Stimulated activated CD8-positive, alpha-beta memory T cell treated with anti-CD3 and anti-CD28 coated beads, Interleukin-15, amount 100 ng/mL, for 48 hours (primary cell): ENCODE results near the gene TEX14.
A peak's percentile ranks its signal among the peaks of the same experiment; 100 is the strongest.
"Not testable (repeated sequence)": the region's sequence is repeated elsewhere in the genome, so short reads cannot be mapped to it uniquely, and the experiment has no call there.

ENCODE experiments used
- DNase-seq, 2 donors: peaks; one replicate each; pipeline ENCODE4 v3.0.0-alpha.2; 2020; ENCODE audit warnings: low read depth in 2 of 2

TEX14 gene

DNA sequence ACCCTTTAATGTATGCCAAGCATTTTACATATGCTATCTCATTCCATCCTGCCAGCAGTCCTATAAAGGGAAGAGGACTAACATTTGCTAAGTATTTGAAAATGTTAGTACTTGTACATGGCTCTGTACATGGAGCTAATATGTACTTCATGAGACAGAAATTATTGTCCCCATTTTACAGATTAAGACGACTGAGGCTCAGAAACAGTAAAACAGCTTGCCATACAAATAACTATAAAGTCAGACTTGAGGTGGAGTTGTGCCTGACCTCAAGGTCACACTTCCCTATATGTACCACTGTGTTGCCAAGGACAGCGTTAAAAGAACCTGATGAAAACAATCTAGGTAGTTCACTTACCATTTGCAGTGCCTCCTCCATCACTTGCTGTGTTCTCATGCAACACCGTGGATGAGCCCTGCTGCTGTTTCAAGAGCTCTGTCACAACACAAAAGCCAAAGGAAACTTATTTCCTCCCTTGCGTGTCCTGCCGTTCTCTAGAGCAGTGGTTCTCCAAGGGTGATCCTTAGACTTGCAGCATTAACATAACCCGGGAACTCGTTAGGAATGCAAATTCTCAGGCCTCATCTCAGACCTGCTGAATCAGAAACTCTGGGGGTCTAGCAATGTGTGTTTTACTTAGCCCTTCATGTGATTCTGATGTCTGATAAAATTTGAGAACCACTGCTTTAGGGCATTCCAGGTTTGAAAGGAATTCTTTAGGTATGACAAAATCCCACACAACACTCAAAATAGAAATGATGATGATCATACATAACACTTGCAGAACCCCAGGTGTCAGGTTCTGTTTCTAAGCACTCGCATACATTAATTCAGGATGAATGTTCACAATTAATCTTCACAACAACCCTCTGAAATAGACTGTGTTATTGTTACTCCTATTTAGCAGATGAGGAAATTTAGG is 126.2 kb downstream of the TEX14 start:
- DNase-seq: no peak

DNA sequence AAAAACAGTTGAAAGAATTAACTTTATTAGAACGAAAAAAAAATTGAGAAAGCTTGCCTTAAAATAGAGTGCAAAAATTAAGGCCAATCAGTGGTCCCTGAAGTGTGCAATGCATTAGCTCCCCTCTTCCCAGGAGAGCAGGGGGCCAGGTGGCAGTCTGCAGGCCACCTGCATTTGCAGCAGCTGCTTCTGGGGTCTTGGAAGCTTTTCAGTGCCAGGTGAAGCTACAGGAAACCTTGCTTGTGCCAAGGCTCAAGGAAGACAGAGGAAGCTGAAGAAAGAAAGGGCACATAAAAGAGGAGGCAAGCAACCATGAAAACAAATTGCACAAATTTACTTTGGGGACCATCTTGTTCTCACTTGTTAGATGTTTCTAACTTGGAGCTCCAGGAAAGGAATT is 126.9 kb downstream of the TEX14 start:
- no peak for DNase-seq

DNA sequence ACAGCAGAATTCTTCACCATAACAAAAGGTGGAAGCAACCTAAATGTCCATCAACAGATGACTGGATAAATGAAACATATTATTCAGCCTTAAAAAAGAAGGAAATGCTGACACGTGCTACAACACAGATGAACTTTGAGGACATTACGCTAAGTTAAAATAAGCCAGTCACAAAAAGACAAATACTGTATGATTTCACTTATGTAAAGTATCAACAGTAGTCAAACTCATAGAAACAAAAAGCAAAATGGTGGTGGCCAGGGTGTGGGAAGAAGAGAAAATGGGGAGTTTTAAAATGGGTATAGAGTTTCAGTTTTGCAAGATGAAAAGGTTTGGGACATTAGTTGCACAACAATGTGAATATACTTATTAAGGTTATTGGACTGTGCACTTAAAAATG is 127.6 kb downstream of the TEX14 start:
- DNase-seq: no peak

DNA sequence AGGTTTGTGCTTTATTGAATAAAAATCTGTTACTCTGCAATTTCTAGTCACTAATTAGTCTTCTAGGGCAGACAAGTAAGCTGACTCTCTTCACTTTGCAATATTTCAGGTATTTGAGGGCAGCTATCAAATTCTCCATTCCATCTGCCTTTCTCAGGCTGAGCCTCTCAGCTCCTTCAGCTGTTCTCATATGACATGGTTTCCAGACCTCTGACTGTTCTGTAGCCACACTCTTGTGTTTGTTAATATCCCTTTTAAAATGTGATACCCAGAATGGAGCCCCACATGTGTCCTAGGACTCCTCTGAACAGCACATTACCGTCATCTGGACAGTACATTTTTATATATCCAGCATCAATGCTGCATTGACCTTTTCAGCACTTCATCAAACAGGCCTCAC is 131.3 kb downstream of the TEX14 start:
- DNase-seq: no peak

DNA sequence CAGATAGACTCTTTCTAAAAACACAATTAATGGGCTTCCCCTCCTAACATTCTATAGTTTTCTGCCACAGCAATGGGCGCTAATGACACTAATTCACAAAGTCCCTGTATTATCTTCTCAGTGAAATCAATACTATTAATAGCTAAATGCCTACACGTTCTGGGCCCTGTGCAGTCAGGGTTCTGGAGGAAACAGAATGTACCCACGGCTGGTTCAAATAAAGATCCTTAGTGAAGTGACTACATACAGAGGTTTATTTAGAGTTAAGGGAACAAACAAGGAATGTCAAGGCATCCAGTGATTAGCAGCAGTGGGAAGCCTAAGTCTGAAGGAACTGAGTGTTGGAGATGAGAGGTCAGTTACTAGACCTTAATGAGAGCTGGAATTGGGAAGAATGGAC is 133.9 kb downstream of the TEX14 start:
- no peak for DNase-seq

DNA sequence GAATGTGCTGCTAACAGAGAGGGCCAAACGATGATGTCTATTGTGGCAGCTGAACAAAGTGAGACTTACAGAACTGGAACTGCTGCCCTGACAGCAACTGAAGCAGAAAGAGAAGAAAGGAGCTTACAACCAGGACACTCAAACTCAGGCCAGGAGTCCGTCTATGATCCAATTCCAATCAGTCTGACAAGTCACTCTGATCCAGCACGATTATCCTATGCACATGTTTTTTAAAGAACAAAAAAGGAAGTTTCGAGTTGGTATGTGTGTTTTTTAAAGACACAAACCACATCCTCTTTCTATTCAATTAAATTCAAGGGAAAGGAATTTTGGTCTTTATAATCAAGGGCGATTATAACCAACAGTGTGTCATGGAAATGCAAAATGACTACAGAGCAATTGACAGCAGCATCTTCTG is 135.0 kb downstream of the TEX14 start:
- DNase-seq: no peak

DNA sequence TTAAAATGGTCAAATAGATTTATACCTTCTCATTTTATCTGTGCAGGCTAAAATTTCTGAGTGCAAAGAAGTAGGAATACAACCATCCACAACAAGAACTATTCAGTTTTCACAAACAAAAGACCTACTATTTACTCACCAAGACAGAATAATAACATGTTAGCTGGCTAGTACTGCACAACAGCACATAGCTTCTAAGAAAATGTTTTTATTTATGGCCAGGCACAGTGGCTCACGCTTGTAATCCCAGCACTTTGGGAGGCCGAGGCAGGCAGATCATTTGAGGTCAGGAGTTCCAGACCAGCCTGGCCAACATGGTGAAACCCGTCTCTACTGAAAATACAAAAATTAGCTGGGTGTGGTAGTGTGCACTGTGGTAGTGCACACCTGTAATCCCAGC is 136.7 kb downstream of the TEX14 start:
- not testable (repeated sequence) for DNase-seq

DNA sequence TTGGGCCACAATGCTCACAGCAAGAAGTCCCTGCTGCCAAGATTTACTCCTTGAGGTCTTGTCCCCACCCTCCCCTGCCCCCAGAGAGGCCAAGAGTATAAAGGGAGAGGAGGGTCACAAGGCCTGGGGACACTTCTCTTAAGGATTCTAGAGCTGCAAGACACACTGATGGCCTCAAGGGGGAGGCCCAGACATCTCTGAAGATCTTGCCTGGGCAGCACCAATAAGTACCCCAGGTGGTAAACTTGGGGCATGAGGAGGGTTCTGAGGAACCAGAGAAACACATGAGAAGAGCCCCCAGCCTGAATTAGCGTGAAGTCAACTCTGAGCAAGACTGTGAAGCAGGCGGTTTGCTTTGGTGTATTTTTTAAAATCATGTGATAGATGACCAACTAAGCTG is 150.6 kb downstream of the TEX14 start:
- DNase-seq: no peak

DNA sequence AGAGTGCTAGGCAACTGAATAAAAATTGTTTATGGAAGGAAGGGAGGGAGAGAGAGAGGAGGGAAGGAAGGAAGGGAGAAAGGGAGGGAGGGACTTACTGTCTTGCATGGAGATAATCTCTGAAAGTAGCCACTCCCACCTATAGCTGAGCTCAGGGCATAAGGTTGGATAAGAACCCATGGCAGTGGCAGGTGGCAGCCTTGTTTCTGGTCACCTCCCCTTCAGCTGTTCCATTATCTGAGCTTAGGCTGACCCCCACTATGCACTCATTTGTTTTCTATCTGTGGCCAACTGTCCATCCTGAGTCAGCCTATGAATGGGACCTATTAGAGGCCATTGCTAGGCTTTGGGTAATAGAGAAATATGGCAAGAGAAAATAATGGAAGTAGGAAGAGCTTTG is 152.1 kb downstream of the TEX14 start:
- DNase-seq: no peak

DNA sequence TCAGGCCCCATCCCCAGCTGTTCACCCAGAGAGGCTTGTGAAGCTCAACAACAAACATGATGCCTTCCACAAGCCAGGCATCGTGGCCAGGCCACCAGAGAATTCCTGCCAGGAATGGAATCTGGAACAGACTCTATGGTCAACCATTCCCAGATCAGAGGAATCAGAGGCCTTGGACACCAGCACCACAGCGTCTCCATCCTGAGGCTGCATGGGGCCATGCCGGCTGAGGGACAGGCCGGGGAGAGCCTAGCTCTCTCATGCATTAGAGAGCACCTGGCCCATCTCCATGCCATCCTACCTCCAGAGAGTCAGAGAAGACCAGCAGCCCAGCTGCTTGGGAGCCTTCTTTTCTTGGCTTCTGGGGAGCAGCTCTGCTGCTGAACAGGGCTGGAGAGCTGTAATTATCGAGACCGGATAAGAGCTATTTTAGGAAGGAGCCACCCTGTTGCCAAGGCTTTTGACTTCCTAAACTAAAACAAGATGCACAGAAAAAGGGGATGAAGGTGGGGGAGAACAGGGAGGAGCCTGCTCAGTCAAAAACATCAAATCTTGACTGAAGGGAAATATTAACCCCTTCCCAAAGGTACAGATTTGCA is 152.9 kb downstream of the TEX14 start:
- no peak for DNase-seq

DNA sequence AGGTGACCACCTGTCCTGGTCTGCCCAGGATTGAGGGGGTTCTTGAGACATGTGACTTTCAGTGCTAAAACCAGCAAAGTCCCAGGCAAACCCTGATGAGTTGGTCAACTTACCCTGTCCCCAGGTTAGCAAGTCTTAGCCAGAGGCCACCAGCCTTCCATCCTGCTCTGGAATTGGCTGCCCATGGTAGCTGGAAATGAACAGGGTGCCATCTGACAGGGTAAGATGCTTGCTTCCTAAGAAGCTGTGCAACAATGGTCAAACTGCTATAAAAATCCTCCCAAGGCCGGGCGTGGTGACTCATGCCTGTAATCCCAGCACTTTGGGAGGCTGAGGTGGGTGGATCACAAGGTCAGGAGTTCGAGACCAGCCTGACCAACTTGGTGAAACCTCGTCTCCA is 154.6 kb downstream of the TEX14 start:
- no peak for DNase-seq

DNA sequence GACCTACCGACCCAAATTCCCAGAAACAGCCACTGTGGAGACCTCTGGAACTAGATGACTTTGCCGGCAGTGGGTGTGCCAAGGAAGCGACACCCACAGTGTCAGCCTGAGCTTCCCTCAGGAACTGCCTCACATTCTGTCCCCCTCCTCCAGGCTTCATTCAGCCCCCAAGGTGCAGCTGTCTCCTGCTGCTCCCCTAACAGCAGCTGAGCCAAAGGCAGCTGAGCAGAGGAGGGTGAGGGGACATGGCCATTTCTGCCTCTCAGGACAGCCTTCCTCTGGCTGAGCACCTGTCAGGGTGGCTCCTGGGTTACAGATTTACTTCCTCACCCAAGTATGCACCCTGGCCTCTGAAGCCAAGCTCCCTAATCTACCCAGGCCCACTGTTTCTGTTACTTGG is 155.3 kb downstream of the TEX14 start:
- no peak for DNase-seq

DNA sequence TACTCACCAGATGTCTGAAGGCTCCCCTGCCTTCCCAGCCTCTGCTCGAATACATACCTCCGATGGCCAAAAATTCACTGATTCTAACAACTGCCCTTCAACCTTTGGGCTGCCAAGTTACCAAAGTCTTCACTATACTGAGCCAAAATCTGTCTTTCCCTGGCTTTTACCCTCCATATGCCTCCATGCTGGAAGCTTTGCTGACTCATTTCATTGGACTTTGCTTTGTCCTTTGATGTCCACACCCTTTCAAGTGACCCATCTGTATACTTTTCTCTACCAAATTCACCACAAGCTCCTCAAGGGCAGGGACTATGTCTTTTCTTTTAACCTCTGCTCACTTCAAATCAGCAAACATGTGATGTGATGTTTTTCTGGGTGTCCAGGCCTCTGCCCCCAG is 156.4 kb downstream of the TEX14 start:
- no peak for DNase-seq

DNA sequence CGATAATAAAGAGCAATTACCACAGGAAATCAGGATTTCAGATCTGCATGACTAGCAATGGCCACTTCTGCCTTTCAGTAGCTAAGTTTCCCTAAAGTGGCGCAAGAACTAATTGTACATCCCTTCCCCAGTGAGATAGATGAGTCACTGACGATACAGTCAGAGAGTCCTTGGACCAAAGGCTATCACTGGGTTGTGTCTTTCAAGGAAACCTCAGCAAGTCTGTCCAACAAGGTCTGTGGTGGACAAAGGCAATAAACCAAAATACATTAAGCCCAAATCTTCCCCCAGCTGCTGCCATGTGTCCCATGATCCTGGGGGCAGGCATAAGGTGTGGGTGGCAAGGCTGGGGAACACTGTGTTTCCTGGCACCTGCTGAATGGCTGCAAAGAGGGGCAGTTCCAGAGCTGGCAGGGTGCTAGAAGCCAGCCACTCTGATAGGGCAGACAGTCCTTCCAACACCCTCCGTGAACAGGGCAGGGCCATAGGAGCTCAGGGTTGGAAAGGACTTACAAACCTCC is 156.9 kb downstream of the TEX14 start:
- DNase-seq: no peak

DNA sequence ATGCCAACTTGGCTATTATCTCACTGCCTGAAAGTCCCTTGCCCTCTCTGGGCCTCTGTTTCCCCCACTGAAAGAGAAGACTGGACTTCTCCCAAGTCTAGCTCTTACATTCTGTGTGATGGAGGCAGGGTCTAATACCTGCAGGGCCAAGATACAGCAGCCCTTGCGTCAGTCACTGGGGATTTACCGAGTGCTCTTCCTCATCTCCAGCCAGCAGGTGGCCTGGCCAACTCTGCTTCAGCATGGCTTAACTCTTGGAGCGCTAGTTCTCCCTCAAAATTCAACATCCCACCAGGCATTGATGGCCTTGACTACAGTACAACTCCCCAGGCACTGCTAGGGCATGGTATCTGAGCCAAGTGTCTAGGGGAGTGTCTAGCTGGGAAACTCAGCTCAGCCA is 157.5 kb downstream of the TEX14 start:
- DNase-seq: no peak

DNA sequence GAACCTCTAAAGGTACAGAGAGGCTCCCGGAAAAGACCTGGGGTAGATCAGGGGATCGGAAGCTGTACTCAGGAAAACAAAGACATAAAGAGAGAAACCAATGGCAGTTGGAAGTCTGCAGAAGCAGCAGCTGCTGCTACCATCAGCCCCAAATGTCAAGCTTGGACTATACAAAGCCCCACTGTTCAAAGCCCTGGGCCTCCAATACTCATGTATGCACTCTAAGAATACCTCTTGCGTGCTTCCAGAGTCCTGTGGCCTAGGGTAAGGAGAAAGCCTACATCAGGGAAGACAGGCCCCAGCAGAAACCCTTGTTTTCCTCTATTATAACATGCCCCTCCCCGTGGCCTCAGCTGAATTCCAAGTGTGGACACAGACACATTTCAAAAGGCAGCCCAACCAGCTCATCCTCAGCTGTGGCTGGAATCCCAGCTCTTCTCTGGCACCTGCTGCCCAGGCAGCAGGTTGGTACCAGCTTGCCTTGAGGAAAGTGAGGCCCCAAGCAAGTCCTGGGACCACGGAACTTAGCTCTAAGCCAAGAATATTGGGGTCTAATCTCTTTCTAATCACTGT is 158.1 kb downstream of the TEX14 start:
- no peak for DNase-seq

DNA sequence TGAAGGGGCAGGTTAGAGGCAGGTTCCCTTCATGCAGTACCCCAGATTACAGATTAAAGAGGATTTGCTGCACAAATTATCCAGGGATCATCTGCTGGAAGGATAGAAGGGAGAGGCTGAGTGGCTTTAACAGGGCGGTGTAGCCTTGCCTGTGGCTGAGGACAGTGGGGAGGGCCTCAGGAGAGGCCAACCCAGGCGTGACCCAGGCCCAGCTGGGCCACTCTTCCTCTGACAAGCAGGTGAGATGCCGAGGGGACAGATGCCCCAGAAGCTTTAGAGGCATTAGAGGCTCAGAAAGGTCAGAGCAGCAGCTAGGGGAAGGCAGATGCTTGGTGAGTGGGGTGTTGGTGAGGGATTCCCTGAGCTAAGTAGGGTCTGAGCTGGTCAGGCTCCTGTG is 159.3 kb downstream of the TEX14 start:
- no peak for DNase-seq

DNA sequence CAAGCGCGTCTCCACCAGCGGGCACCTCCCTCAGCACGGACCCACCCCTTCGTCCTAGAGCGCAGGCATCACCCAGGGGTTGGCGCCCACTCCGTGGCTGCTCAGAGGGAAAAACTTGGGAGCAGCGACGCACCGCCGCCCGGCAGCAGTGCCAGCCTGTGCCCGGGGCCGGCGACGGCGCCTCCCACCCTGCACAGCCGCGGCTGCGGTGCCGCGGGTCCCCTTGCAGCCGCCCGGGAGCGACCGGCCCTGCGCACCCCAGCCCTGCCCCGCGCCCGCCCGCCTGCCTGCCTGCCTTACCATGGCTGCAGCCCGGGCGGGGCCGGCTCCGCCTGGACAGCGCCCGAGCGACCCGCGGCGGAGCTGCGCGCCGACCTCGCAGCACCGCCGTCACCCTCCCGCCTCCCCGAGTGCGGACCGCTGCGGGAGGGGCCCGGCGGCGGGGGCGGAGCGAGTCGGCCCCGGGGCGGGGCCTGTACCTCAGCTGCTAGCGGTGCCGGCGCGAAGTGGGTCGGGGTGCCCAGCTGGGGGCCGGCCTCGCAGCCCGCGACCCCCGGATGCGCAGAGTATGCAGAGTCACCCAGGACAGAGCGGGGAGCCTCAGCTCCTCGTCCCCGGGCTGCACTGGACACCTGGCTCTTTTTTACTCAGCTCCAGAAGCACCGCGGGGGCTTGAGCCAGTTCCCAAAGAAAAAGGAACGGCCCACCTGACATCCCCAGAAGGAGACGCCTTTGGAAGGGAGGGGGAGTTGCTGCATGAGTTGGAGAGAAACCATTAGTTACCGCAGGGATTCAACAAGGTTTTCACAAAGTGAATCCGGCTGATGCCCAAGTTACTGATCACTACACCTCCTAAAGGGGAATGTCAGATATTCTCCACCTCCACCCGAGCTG is 159.9 kb downstream of the TEX14 start:
- DNase-seq: peak; percentile 33 to 47

DNA sequence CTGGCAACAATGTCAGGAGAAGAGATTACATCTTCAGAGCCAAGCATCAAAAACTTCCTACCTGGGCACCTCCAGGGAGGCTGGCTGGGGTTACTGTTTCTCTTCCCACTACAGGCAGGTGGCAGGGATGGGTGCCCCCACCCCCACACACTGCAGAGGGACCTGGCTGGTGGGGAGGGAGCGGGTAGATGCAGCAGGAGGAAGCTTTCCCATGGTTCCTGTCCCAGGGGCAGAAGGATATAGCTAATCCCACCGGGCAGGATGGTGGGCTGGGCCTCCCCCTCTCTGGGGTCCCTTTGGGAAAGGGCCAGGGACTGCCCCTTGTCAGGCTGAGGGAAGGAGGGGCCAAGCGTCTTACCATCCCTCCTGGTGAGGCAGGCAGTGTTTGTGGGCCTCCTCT is 160.7 kb downstream of the TEX14 start:
- no peak for DNase-seq

DNA sequence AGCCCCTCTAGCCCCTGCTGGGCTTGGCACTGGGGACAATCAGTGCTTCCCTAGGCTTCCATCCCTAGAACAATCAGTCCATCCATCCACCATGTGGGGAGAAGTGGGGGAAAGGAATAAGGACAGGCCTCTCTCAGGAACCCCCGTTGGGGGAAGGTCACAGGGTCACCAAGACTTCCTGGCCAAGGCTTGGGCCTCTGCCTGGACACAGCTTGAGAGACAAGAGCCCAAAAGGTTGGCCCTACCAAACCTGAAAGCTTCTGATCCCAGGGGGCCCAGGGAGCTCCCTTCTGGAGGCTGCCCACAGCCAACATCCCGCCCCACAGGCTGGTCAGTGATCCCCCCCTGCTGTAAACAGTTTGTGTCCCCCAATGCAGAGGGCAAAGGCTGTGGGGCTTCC is 161.2 kb downstream of the TEX14 start:
- DNase-seq: no peak

DNA sequence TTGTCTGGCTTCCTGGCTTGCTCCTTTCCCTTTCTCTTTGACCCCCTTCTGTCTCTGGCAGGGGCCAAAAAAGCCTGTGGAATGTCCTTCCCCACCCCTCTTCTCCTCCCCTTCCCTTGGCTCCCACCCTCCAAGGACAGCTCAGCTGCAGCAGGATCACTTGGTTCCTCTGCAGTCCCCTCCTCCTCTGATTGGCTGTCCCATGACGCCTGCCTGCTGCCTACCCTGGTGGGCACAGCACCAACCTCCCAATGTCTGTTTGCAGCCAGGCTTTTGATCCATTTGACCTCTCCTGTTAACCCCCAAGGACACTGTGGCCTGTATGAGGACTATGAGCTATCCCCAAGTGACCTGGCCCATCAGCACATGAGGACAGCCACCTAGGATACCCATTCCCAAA is 162.6 kb downstream of the TEX14 start:
- no peak for DNase-seq

DNA sequence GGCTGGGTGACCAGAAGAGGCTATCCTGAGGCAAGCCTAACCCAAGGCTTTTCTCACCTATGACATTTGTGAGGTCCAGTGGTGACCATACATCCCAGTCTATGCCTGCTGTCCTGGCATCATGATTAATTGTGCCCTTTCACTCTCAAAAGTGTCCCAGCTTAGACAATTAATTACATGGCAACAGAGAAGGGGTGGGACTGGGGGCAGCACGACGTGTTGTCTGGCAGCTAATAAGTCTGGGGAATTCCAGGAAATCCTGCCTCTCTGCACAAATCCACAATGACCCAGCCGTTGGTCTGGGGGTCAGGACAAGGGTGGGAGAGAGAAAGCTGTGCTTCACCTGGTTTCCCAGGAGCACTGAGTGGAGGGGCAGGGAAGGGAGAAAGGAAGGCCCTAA is 163.4 kb downstream of the TEX14 start:
- DNase-seq: no peak
